GM12878 (cell line): ENCODE results near the gene CRYZL1.

ENCODE experiments used
- CBX5 ChIP-seq: sonication (generic); IDR thresholded peaks from 2 replicates; pipeline ENCODE4 v1.6.1; 2016; ENCODE audit warnings: low read depth, moderate library complexity, mild to moderate bottlenecking, inconsistent platforms
- CHD1 ChIP-seq: IDR thresholded peaks from 2 replicates; pipeline ENCODE4 v1.6.1; 2012; ENCODE audit warnings: low read depth, low read length, improper control_type of control experiment
- CREB1 ChIP-seq: IDR thresholded peaks from 2 replicates; pipeline ENCODE4 v1.6.1; 2012; ENCODE audit warnings: low read depth, mild to moderate bottlenecking, inconsistent platforms
- CTCF ChIP-seq, 3 experiments: IDR thresholded peaks in 2 of 3; conservative IDR thresholded peaks in 1 of 3; 2 replicates each; pipeline ENCODE4 v1.5.1; 2011; ENCODE audit warnings: low read depth in 3 of 3, low read length in 3 of 3, mild to moderate bottlenecking in 3 of 3, control low read depth in 2 of 3, moderate library complexity in 2 of 3, inconsistent platforms in 1 of 3, mixed read lengths in 1 of 3; ENCODE audit not compliant: control insufficient read depth in 2 of 3, insufficient read depth in 1 of 3; ENCODE audit errors: extremely low read depth in 1 of 3
- LARP7 ChIP-seq: fragments of 450-650 bp; IDR thresholded peaks from 2 replicates; pipeline ENCODE4 v1.6.1; 2017; ENCODE audit warnings: mild to moderate bottlenecking
- POLR2A ChIP-seq: IDR thresholded peaks from 2 replicates; pipeline ENCODE4 v1.6.1; 2011; ENCODE audit warnings: low read depth, mild to moderate bottlenecking, low read length
- SMAD5 ChIP-seq: IDR thresholded peaks from 2 replicates; pipeline ENCODE4 v1.6.1; 2016; ENCODE audit warnings: antibody characterized with exemption, low read depth

GRCh38 chr21:33674226-33674625 is 32.7 kb upstream of the CRYZL1 start:
- TF ChIP-seq POLR2A (no peak), CREB1 (no peak), CBX5 (no peak), LARP7 (no peak), CTCF (IDR thresholded peaks at IDR 0.05 in 2 of 3, conservative IDR thresholded peaks at IDR 0.05 in 1 of 3; ENCODE audit: control insufficient read depth in 2 of 3, extremely low read depth in 1 of 3, insufficient read depth in 1 of 3, low read depth in 3 of 3, low read length in 3 of 3) (no peak), CHD1 (no peak), SMAD5 (no peak)
